Measurements from ENCODE around the gene LHX3.
"Not testable (repeated sequence)": the region's sequence is repeated elsewhere in the genome, so short reads cannot be mapped to it uniquely, and the experiment has no call there.

Gene LHX3

GRCh38 chr9:136150664-136151213 is 54.2 kb downstream of the LHX3 start:
- H3K9me3 ChIP-seq (ENCODE audit: insufficient read depth, low read depth, low read length); H3K79me1 ChIP-seq (ENCODE audit: low read length); H4K12ac ChIP-seq (ENCODE audit: low read depth, low read length); H2BK12ac ChIP-seq (ENCODE audit: low read length); DNase-seq; H4K8ac ChIP-seq (ENCODE audit: low read depth, low read length); H2BK120ac ChIP-seq (ENCODE audit: insufficient read depth, low read length, poor library complexity); H3K18ac ChIP-seq (ENCODE audit: low read length); H3K4me1 ChIP-seq (ENCODE audit: control insufficient read depth in 1 of 2, insufficient read depth in 2 of 2, low read length in 2 of 2); H2AFZ ChIP-seq (ENCODE audit: insufficient read depth, low read length, poor library complexity); H3K14ac ChIP-seq (ENCODE audit: low read length); H3K27me3 ChIP-seq (ENCODE audit: insufficient read depth, low read length); H3K4me3 ChIP-seq (ENCODE audit: low read depth, low read length); H2AK5ac ChIP-seq (ENCODE audit: low read length); H2BK5ac ChIP-seq (ENCODE audit: low read depth, low read length, poor library complexity); H3K27ac ChIP-seq (ENCODE audit: low read depth, low read length); H3K36me3 ChIP-seq (ENCODE audit: control insufficient read depth in 1 of 2, insufficient read depth in 2 of 2, low read length in 2 of 2); H4K91ac ChIP-seq (ENCODE audit: low read depth, low read length); H3K9ac ChIP-seq (ENCODE audit: low read length); H3K4me2 ChIP-seq (ENCODE audit: low read length); H3K79me2 ChIP-seq (ENCODE audit: control insufficient read depth, insufficient read depth, low read length, poor library complexity); H3K23ac ChIP-seq (ENCODE audit: low read length); H3K4ac ChIP-seq (ENCODE audit: low read depth, low read length): not testable (repeated sequence)
- WGBS (ENCODE audit: extremely low coverage, insufficient coverage, insufficient read length) = 100% methylated on average over 1 of the region's 7 CpGs

- no peaks in the 10 kb centered on the region for H3K79me2 ChIP-seq (ENCODE audit: control insufficient read depth, insufficient read depth, low read length, poor library complexity)
- DNase-seq = no peak
- H2AK5ac ChIP-seq (ENCODE audit: low read length) = no peak overlapping the region
Measured at GRCh38 chr9:136149853-136150252, 55.1 kb downstream of the LHX3 start.

GRCh38 chr9:136149337-136149736 is 55.6 kb downstream of the LHX3 start:
- H4K91ac ChIP-seq (ENCODE audit: low read depth, low read length) = no peak overlapping the region
- no peak overlapping the region for H2BK5ac ChIP-seq (ENCODE audit: low read depth, low read length, poor library complexity)
- no peaks in the 10 kb centered on the region for H3K4me1 ChIP-seq (ENCODE audit: control insufficient read depth in 1 of 2, insufficient read depth in 2 of 2, low read length in 2 of 2)
- H3K9ac ChIP-seq (ENCODE audit: low read length) = no peak overlapping the region
- H3K36me3 ChIP-seq (ENCODE audit: control insufficient read depth in 1 of 2, insufficient read depth in 2 of 2, low read length in 2 of 2) = no peaks in the 10 kb centered on the region
- no peak overlapping the region for H2BK12ac ChIP-seq (ENCODE audit: low read length)
- H2AFZ ChIP-seq (ENCODE audit: insufficient read depth, low read length, poor library complexity) = no peak overlapping the region
- no peak overlapping the region for H4K8ac ChIP-seq (ENCODE audit: low read depth, low read length)
- no peak overlapping the region for H3K18ac ChIP-seq (ENCODE audit: low read length)
- H2AK5ac ChIP-seq (ENCODE audit: low read length) = no peak overlapping the region
- H4K12ac ChIP-seq (ENCODE audit: low read depth, low read length) = no peak overlapping the region
- H3K79me1 ChIP-seq (ENCODE audit: low read length) = no peaks in the 10 kb centered on the region
- peaks cover 3% of the 10 kb centered on the region for H3K9me3 ChIP-seq (ENCODE audit: insufficient read depth, low read depth, low read length)
- H3K23ac ChIP-seq (ENCODE audit: low read length) = no peak overlapping the region
- H3K27me3 ChIP-seq (ENCODE audit: insufficient read depth, low read length) = no peaks in the 10 kb centered on the region
- no peak overlapping the region for H3K4me3 ChIP-seq (ENCODE audit: low read depth, low read length)
- no peak overlapping the region for H3K4ac ChIP-seq (ENCODE audit: low read depth, low read length)
- no peaks in the 10 kb centered on the region for H3K79me2 ChIP-seq (ENCODE audit: control insufficient read depth, insufficient read depth, low read length, poor library complexity)
- no peak overlapping the region for H3K4me2 ChIP-seq (ENCODE audit: low read length)
- no peak overlapping the region for H3K14ac ChIP-seq (ENCODE audit: low read length)
- no peak for DNase-seq
- no CpG with 5 or more reads among the region's 12 CpGs for WGBS (ENCODE audit: extremely low coverage, insufficient coverage, insufficient read length)
- no peak overlapping the region for H2BK120ac ChIP-seq (ENCODE audit: insufficient read depth, low read length, poor library complexity)
- H3K27ac ChIP-seq (ENCODE audit: low read depth, low read length) = no peak overlapping the region

More at GRCh38 chr9:136149853-136150252, 55.1 kb downstream of the LHX3 start:
- no peak overlapping the region for H4K12ac ChIP-seq (ENCODE audit: low read depth, low read length)
- no peaks in the 10 kb centered on the region for H3K79me1 ChIP-seq (ENCODE audit: low read length)
- H2BK12ac ChIP-seq (ENCODE audit: low read length) = no peak overlapping the region
- peaks cover 3% of the 10 kb centered on the region for H3K9me3 ChIP-seq (ENCODE audit: insufficient read depth, low read depth, low read length)
- H3K23ac ChIP-seq (ENCODE audit: low read length) = no peak overlapping the region
- no peak overlapping the region for H2BK120ac ChIP-seq (ENCODE audit: insufficient read depth, low read length, poor library complexity)
- H3K4me2 ChIP-seq (ENCODE audit: low read length) = no peak overlapping the region
- H3K18ac ChIP-seq (ENCODE audit: low read length) = no peak overlapping the region
- no peaks in the 10 kb centered on the region for H3K4me1 ChIP-seq (ENCODE audit: control insufficient read depth in 1 of 2, insufficient read depth in 2 of 2, low read length in 2 of 2)
- no peaks in the 10 kb centered on the region for H3K27me3 ChIP-seq (ENCODE audit: insufficient read depth, low read length)
- no peak overlapping the region for H3K14ac ChIP-seq (ENCODE audit: low read length)
- H3K27ac ChIP-seq (ENCODE audit: low read depth, low read length) = no peak overlapping the region
- no peak overlapping the region for H3K9ac ChIP-seq (ENCODE audit: low read length)
- no CpG with 5 or more reads among the region's 9 CpGs for WGBS (ENCODE audit: extremely low coverage, insufficient coverage, insufficient read length)
- H3K4me3 ChIP-seq (ENCODE audit: low read depth, low read length) = no peak overlapping the region
- no peak overlapping the region for H2BK5ac ChIP-seq (ENCODE audit: low read depth, low read length, poor library complexity)
- H3K36me3 ChIP-seq (ENCODE audit: control insufficient read depth in 1 of 2, insufficient read depth in 2 of 2, low read length in 2 of 2) = no peaks in the 10 kb centered on the region
- no peak overlapping the region for H4K8ac ChIP-seq (ENCODE audit: low read depth, low read length)
- H3K4ac ChIP-seq (ENCODE audit: low read depth, low read length) = no peak overlapping the region
- no peak overlapping the region for H2AFZ ChIP-seq (ENCODE audit: insufficient read depth, low read length, poor library complexity)
- H4K91ac ChIP-seq (ENCODE audit: low read depth, low read length) = no peak overlapping the region

GRCh38 chr9:136148766-136149165 is 56.2 kb downstream of the LHX3 start:
- no peaks in the 10 kb centered on the region for H3K79me2 ChIP-seq (ENCODE audit: control insufficient read depth, insufficient read depth, low read length, poor library complexity)
- no peaks in the 10 kb centered on the region for H3K79me1 ChIP-seq (ENCODE audit: low read length)
- H3K4me1 ChIP-seq (ENCODE audit: control insufficient read depth in 1 of 2, insufficient read depth in 2 of 2, low read length in 2 of 2) = no peaks in the 10 kb centered on the region
- DNase-seq = no peak
- no peak overlapping the region for H2BK120ac ChIP-seq (ENCODE audit: insufficient read depth, low read length, poor library complexity)
- no peak overlapping the region for H3K23ac ChIP-seq (ENCODE audit: low read length)
- H2AK5ac ChIP-seq (ENCODE audit: low read length) = no peak overlapping the region
- no peak overlapping the region for H3K4me2 ChIP-seq (ENCODE audit: low read length)
- H3K14ac ChIP-seq (ENCODE audit: low read length) = no peak overlapping the region
- no peak overlapping the region for H2AFZ ChIP-seq (ENCODE audit: insufficient read depth, low read length, poor library complexity)
- H3K9ac ChIP-seq (ENCODE audit: low read length) = no peak overlapping the region
- no peaks in the 10 kb centered on the region for H3K36me3 ChIP-seq (ENCODE audit: control insufficient read depth in 1 of 2, insufficient read depth in 2 of 2, low read length in 2 of 2)
- H2BK12ac ChIP-seq (ENCODE audit: low read length) = no peak overlapping the region
- H3K18ac ChIP-seq (ENCODE audit: low read length) = no peak overlapping the region
- no peak overlapping the region for H4K91ac ChIP-seq (ENCODE audit: low read depth, low read length)
- H3K4me3 ChIP-seq (ENCODE audit: low read depth, low read length) = no peak overlapping the region
- H3K27me3 ChIP-seq (ENCODE audit: insufficient read depth, low read length) = no peaks in the 10 kb centered on the region
- H3K27ac ChIP-seq (ENCODE audit: low read depth, low read length) = no peak overlapping the region
- peaks cover 3% of the 10 kb centered on the region for H3K9me3 ChIP-seq (ENCODE audit: insufficient read depth, low read depth, low read length)
- H4K12ac ChIP-seq (ENCODE audit: low read depth, low read length) = no peak overlapping the region
- H4K8ac ChIP-seq (ENCODE audit: low read depth, low read length) = no peak overlapping the region
- H3K4ac ChIP-seq (ENCODE audit: low read depth, low read length) = no peak overlapping the region
- WGBS (ENCODE audit: extremely low coverage, insufficient coverage, insufficient read length) = no CpG with 5 or more reads among the region's 14 CpGs
- no peak overlapping the region for H2BK5ac ChIP-seq (ENCODE audit: low read depth, low read length, poor library complexity)
